Measurements from ENCODE around the gene IGF2BP2. TPM values are rescaled to one million over a fixed set of nuclear protein-coding genes. Genes with fewer than 3 reads are reported as not detected.
A peak's percentile ranks its signal among the peaks of the same experiment; 100 is the strongest.
"Not testable (repeated sequence)": the region's sequence is repeated elsewhere in the genome, so short reads cannot be mapped to it uniquely, and the experiment has no call there.

IGF2BP2 gene
- total RNA-seq, 1 donor from 2014 or later: 60.8 TPM

- Mint-ChIP-seq H3K27ac (ENCODE audit: unreplicated experiment) (no peak overlapping the region), H3K4me3 (ENCODE audit: unreplicated experiment) (no peak overlapping the region), H3K36me3 (ENCODE audit: low read depth) (peaks cover 31% of the 10 kb centered on the region), H3K27me3 (ENCODE audit: low read depth) (no peaks in the 10 kb centered on the region), H3K9me3 (ENCODE audit: low read depth) (no peaks in the 10 kb centered on the region), H3K4me1 (ENCODE audit: low read depth) (no peaks in the 10 kb centered on the region)
- no peak for TF ChIP-seq CTCF (IDR thresholded peaks at IDR 0.05)
- DNase-seq (ENCODE audit: low spot score): no peak
Measured at GRCh38 chr3:185667574-185667973, 157.3 kb downstream of the IGF2BP2 start.

GRCh38 chr3:185663929-185664328 lies 160.9 kb downstream of the IGF2BP2 start:
- Mint-ChIP-seq H3K27me3 (ENCODE audit: low read depth) (no peaks in the 10 kb centered on the region), H3K9me3 (ENCODE audit: low read depth) (no peaks in the 10 kb centered on the region), H3K4me3 (ENCODE audit: unreplicated experiment) (no peak overlapping the region), H3K36me3 (ENCODE audit: low read depth) (peaks cover 24% of the 10 kb centered on the region), H3K4me1 (ENCODE audit: low read depth) (peaks cover 27% of the 10 kb centered on the region), H3K27ac (ENCODE audit: unreplicated experiment) (no peak overlapping the region)
- TF ChIP-seq CTCF (IDR thresholded peaks at IDR 0.05): no peak
- no peak for DNase-seq (ENCODE audit: low spot score)

DNA sequence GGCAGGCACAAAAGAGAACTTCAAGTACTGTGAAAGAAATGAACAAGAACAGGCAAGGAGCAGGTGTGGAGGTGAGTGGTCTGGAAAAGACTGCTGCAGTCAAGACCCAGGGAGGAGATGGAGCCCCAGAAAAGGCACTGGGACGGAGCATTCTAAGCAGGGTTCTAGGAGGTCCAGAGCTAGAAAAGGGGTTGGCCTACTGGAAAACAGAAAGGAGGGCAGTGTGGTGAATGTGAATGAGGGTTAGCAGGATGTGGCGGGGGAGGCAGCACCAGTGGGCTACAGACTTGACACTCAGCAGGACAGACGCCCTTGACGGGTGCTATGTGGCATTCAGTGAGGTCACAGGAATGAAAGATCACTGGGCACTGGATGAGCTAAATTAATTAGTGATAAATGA lies 163.1 kb downstream of the IGF2BP2 start:
- DNase-seq (ENCODE audit: low spot score): no peak
- Mint-ChIP-seq H3K27me3 (ENCODE audit: low read depth) (no peaks in the 10 kb centered on the region), H3K9me3 (ENCODE audit: low read depth) (no peaks in the 10 kb centered on the region), H3K4me3 (ENCODE audit: unreplicated experiment) (no peak overlapping the region), H3K36me3 (ENCODE audit: low read depth) (peaks cover 25% of the 10 kb centered on the region), H3K27ac (ENCODE audit: unreplicated experiment) (peak overlapping the region; percentile 55), H3K4me1 (ENCODE audit: low read depth) (peaks cover 49% of the 10 kb centered on the region)
- TF ChIP-seq CTCF (IDR thresholded peaks at IDR 0.05): no peak

- peak overlapping the region; percentile 99 for H3K27ac Mint-ChIP-seq (ENCODE audit: unreplicated experiment)
- not testable (repeated sequence) for H3K4me3 Mint-ChIP-seq (ENCODE audit: unreplicated experiment); DNase-seq (ENCODE audit: low spot score); H3K9me3 Mint-ChIP-seq (ENCODE audit: low read depth); H3K27me3 Mint-ChIP-seq (ENCODE audit: low read depth)
- peaks cover 53% of the 10 kb centered on the region for H3K4me1 Mint-ChIP-seq (ENCODE audit: low read depth)
- H3K36me3 Mint-ChIP-seq (ENCODE audit: low read depth): peaks cover 24% of the 10 kb centered on the region
Measured at GRCh38 chr3:185661296-185661695, 163.5 kb downstream of the IGF2BP2 start.

- Mint-ChIP-seq H3K27ac (ENCODE audit: unreplicated experiment) (peak overlapping the region; percentile 99), H3K36me3 (ENCODE audit: low read depth) (peaks cover 27% of the 10 kb centered on the region), H3K9me3 (ENCODE audit: low read depth) (no peaks in the 10 kb centered on the region), H3K27me3 (ENCODE audit: low read depth) (no peaks in the 10 kb centered on the region), H3K4me1 (ENCODE audit: low read depth) (peaks cover 62% of the 10 kb centered on the region), H3K4me3 (ENCODE audit: unreplicated experiment) (no peak overlapping the region)
- DNase-seq (ENCODE audit: low spot score): no peak
- TF ChIP-seq CTCF (IDR thresholded peaks at IDR 0.05): peak; percentile 99
Measured at GRCh38 chr3:185659942-185660921, 164.6 kb downstream of the IGF2BP2 start.

Measured in chondrocyte (in vitro differentiated cells).